A172 (cell line): ENCODE data around the gene AHCYL2. TPM values are rescaled to one million over a fixed set of nuclear protein-coding genes. Genes with fewer than 3 reads are reported as not detected.
A peak's percentile ranks its signal among the peaks of the same experiment; 100 is the strongest.
"Not testable (repeated sequence)": the region's sequence is repeated elsewhere in the genome, so short reads cannot be mapped to it uniquely, and the experiment has no call there.

Source experiments
- DNase-seq: peaks from one replicate; pipeline ENCODE4 v3.0.0-alpha.2; 2015; ENCODE audit warnings: low spot score
- total RNA-seq: library from RNA; depleted of rRNA; stranded (reverse); fragments of >200 nt; shearing (Covaris generic); gene quantifications from 2 replicates; pipeline ENCODE4 v1.2.3, GENCODE V29; 2014

Gene AHCYL2
- total RNA-seq, 1 experiment from 2014 or later, result 11.8 TPM

- DNase-seq, result no peak
Observed at GRCh38 chr7:129383542-129384132, 158.8 kb downstream of the AHCYL2 start.

GRCh38 chr7:129385116-129385515 is 160.3 kb downstream of the AHCYL2 start:
- DNase-seq, result no peak

- DNase-seq, result no peak
Observed at GRCh38 chr7:129385598-129385997, 160.8 kb downstream of the AHCYL2 start.

- no peak for DNase-seq
Observed at GRCh38 chr7:129386506-129386905, 161.7 kb downstream of the AHCYL2 start.

- DNase-seq, result no peak
Observed at GRCh38 chr7:129387537-129387936, 162.7 kb downstream of the AHCYL2 start.

- no peak for DNase-seq
Observed at GRCh38 chr7:129388333-129389098, 163.7 kb downstream of the AHCYL2 start.

- DNase-seq, result no peak
Observed at GRCh38 chr7:129389829-129390228, 165.0 kb downstream of the AHCYL2 start.

- no peak for DNase-seq
Observed at GRCh38 chr7:129390314-129390713, 165.5 kb downstream of the AHCYL2 start.

GRCh38 chr7:129391546-129392171 is 166.8 kb downstream of the AHCYL2 start:
- DNase-seq, result no peak

GRCh38 chr7:129393255-129393654 is 168.4 kb downstream of the AHCYL2 start:
- no peak for DNase-seq

GRCh38 chr7:129394101-129394500 is 169.3 kb downstream of the AHCYL2 start:
- DNase-seq, result no peak

GRCh38 chr7:129394982-129395914 is 170.4 kb downstream of the AHCYL2 start:
- DNase-seq, result no peak

GRCh38 chr7:129401228-129401966 is 176.6 kb downstream of the AHCYL2 start:
- DNase-seq, result peak; percentile 34

- no peak for DNase-seq
Observed at GRCh38 chr7:129401967-129402860, 177.4 kb downstream of the AHCYL2 start.

GRCh38 chr7:129405527-129405926 is 180.7 kb downstream of the AHCYL2 start:
- no peak for DNase-seq

GRCh38 chr7:129410238-129410637 is 185.4 kb downstream of the AHCYL2 start:
- not testable (repeated sequence) for DNase-seq

- no peak for DNase-seq
Observed at GRCh38 chr7:129412501-129412900, 187.7 kb downstream of the AHCYL2 start.

GRCh38 chr7:129417073-129417472 is 192.2 kb downstream of the AHCYL2 start:
- DNase-seq, result no peak

GRCh38 chr7:129421717-129422250 is 197.0 kb downstream of the AHCYL2 start:
- no peak for DNase-seq

GRCh38 chr7:129422727-129423126 is 197.9 kb downstream of the AHCYL2 start:
- no peak for DNase-seq
